Epithelial cell of proximal tubule (primary cell): ENCODE results near the gene ATP13A3. TPM values are rescaled to one million over a fixed set of nuclear protein-coding genes. Genes with fewer than 3 reads are reported as not detected.

Experiments
- DNase-seq: peaks from one replicate; pipeline ENCODE4 v3.0.0-alpha.2; 2011; ENCODE audit warnings: low read depth
- H3K4me3 ChIP-seq: 2 replicates; pipeline ENCODE4 v1.5.1; 2011; ENCODE audit warnings: low read depth, mild to moderate bottlenecking, low read length
- total RNA-seq: library from RNA; depleted of rRNA; stranded (reverse); fragments of >200 nt; gene quantifications from 2 replicates; pipeline ENCODE4 v1.2.3, GENCODE V29; 2015
- TF ChIP-seq, protein P1 (sequence below): conservative IDR thresholded peaks from 2 replicates; pipeline ENCODE4 v1.5.1; 2012; ENCODE audit warnings: low read depth, mild to moderate bottlenecking, low read length

Gene ATP13A3
- total RNA-seq, 1 donor from 2014 or later, result 88.1 TPM

DNA sequence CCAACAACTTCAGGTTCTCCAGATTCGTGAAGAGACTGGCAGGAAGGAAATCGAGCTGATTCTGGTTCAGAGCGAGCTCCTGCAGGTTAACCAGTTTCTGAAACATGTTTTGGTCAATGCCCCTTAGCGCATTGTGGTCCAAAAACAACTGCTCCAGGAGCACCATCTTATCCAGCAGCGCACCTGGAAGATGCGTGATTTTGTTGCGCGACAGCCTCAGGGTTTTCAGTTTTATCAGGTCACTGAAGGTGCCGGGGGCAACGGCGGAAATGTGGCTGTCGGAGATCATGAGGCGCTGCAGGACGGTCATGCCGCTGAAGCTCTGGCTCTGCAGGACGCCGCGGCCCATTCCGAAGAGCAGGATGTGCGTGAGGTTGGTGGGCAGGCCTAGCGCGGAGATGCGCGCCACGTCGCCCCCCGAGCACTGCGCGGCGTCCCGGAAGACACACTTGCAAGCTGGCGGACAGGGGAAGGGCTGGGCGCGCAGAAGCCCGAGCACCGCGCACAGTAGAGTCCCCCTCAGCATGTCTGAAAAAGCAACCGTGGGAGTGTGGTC is 89.0 kb downstream of the ATP13A3 start:
- no peak for DNase-seq
- TF ChIP-seq, protein P1, sequence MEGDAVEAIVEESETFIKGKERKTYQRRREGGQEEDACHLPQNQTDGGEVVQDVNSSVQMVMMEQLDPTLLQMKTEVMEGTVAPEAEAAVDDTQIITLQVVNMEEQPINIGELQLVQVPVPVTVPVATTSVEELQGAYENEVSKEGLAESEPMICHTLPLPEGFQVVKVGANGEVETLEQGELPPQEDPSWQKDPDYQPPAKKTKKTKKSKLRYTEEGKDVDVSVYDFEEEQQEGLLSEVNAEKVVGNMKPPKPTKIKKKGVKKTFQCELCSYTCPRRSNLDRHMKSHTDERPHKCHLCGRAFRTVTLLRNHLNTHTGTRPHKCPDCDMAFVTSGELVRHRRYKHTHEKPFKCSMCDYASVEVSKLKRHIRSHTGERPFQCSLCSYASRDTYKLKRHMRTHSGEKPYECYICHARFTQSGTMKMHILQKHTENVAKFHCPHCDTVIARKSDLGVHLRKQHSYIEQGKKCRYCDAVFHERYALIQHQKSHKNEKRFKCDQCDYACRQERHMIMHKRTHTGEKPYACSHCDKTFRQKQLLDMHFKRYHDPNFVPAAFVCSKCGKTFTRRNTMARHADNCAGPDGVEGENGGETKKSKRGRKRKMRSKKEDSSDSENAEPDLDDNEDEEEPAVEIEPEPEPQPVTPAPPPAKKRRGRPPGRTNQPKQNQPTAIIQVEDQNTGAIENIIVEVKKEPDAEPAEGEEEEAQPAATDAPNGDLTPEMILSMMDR, result no peak
- no peak overlapping the region for H3K4me3 ChIP-seq

DNA sequence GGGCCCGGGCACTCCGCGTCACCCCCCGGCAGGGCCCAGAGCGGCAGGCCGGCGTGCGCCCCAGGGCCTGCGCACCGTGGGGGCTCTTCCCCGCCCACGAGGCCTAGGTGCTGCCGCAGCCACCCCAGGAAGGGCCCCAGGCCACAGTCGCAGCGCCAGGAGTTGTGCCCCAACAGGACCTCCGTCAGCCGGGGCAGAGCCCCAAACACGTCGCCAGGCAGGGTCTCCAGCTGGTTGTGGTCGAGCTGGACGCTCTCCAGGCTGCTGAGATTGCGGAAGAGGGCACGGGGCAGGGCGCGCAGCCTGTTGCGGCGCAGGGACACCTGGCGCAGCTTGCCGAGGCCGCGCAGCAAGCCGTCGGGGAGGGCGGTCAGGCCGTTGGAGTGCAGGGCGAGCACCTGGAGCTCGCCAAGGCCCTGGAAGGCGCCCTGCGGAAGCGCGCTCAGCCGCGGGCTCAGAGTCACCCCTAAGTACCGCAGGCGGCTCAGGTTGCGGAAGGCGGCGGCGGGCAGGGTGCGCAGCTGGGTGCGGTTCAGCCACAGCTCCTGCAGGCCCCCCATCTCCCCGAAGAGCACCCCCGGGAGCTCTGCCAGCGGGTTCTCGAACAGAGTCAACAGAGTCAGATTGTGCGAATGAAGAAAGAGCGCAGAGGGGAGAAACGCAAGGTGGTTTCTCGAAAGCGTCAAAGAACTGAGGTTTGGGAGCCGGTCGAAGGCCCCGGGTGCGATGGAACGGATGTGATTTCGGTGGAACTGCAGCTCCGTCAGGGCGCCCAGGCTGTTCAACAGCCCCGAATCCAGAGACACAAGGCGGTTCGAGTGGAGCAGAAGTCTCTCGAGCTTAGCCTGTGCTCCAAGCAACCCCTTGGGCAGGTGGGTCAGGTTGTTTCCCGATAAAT is 89.7 kb downstream of the ATP13A3 start:
- TF ChIP-seq, protein P1, result no peak
- H3K4me3 ChIP-seq, result no peak overlapping the region
- no peak for DNase-seq

DNA sequence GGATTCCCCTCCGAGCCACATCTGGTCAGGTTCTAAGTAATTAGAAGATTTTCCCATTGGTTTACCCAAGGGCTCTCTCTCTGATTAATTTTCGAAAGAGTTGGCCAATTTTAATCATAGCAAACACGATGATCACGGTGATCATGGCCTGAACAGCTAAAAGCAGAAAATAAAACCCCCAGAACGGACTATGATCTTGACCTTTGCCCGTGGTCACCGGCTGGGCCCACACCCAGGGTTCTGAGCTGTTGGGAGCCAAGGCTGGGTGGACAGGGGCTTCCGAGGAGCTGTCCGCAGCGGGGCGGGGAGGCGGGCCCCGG is 90.3 kb downstream of the ATP13A3 start:
- H3K4me3 ChIP-seq, result peak overlapping the region; percentile 32
- TF ChIP-seq, protein P1, result no peak
- DNase-seq, result no peak

DNA sequence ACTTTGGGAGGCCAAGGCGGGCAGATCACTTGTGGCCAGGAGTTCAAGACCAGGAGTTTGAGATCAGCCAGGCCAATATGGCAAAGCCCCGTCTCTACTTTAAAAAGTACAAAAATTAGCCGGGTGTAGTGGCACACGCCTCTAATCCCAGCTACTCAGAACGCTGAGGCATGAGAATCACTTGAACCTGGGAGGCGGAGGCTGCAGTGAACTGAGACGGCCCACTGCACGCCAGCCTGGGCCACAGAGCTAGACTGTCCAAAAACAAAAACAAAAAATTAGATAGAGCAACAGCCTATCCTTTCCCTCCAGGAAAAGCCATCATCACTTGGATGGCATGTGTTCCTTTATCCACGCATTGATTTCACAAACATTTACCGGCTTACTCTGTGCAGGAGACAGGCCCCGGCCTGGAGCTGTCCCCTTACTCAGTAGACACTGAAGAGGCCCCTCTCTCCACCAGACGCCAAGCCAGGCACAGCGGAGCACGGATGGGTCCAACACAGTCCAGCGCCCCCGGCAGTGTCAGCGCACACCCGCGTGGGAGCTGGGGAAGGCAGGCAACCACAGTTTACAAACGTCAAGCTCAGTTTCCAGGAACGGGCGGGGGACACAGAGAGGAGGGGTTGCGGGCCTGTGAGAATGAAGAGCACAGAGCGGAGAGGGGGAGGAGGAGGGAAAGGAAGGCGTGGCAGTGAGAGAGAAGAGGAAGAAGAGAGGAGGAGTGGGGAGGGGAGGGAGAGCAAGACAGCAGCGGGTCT is 90.8 kb downstream of the ATP13A3 start:
- TF ChIP-seq, protein P1, result no peak
- peak overlapping the region; percentile 32 for H3K4me3 ChIP-seq
- no peak for DNase-seq

- no peak for DNase-seq
- no peak overlapping the region for H3K4me3 ChIP-seq
- TF ChIP-seq, protein P1, result no peak
Measured at GRCh38 chr3:194395212-194395611, 91.6 kb downstream of the ATP13A3 start.

GRCh38 chr3:194392576-194392975 is 94.2 kb downstream of the ATP13A3 start:
- no peak for DNase-seq
- TF ChIP-seq, protein P1, result no peak
- no peak overlapping the region for H3K4me3 ChIP-seq
